ENCODE measurements around the gene CXCL1.
A peak's percentile ranks its signal among the peaks of the same experiment; 100 is the strongest.

CXCL1 gene

GRCh38 chr4:73852771-73853170 is 16.4 kb upstream of the CXCL1 start:
- no peak for DNase-seq

- DNase-seq, result no peak
Measured at GRCh38 chr4:73853246-73853704, 15.9 kb upstream of the CXCL1 start, which contains the start of gene PF4V1. Gene PF4V1 (plus strand): TSS chr4:73853296. CDS start chr4:73853363, 67 bp downstream.

GRCh38 chr4:73853718-73854473 is 15.3 kb upstream of the CXCL1 start:
- no peak for DNase-seq

GRCh38 chr4:73855406-73855805 is 13.8 kb upstream of the CXCL1 start:
- no peak for DNase-seq

GRCh38 chr4:73856518-73856917 is 12.7 kb upstream of the CXCL1 start:
- DNase-seq, result no peak

- DNase-seq, result peak; percentile 43
Measured at GRCh38 chr4:73859614-73860088, 9.5 kb upstream of the CXCL1 start.

GRCh38 chr4:73860181-73860580 is 9.0 kb upstream of the CXCL1 start:
- DNase-seq, result no peak

- DNase-seq, result no peak
Measured at GRCh38 chr4:73860917-73861316, 8.3 kb upstream of the CXCL1 start.

GRCh38 chr4:73862322-73862721 is 6.9 kb upstream of the CXCL1 start:
- no peak for DNase-seq

GRCh38 chr4:73864365-73864764 is 4.8 kb upstream of the CXCL1 start:
- DNase-seq, result peak; percentile 55

GRCh38 chr4:73864961-73865360 is 4.2 kb upstream of the CXCL1 start:
- no peak for DNase-seq

GRCh38 chr4:73865431-73866096 is 3.6 kb upstream of the CXCL1 start:
- DNase-seq, result no peak

- no peak for DNase-seq
Measured at GRCh38 chr4:73866246-73866645, 2.9 kb upstream of the CXCL1 start.

GRCh38 chr4:73867783-73868182 is 1.4 kb upstream of the CXCL1 start:
- DNase-seq, result peak; percentile 24

- peak; percentile 38 for DNase-seq
Measured at GRCh38 chr4:73868206-73869129, 725 bp upstream of the CXCL1 start.

- DNase-seq, result no peak
Measured at GRCh38 chr4:73870260-73870659, 1.1 kb downstream of the CXCL1 start.

- DNase-seq, result no peak
Measured at GRCh38 chr4:73870768-73871167, 1.6 kb downstream of the CXCL1 start.

- no peak for DNase-seq
Measured at GRCh38 chr4:73871511-73872310, 2.5 kb downstream of the CXCL1 start.

GRCh38 chr4:73872316-73873108 is 3.3 kb downstream of the CXCL1 start:
- DNase-seq, result peak; percentile 66

GRCh38 chr4:73874386-73874785 is 5.2 kb downstream of the CXCL1 start:
- no peak for DNase-seq

GRCh38 chr4:73875401-73875800 is 6.2 kb downstream of the CXCL1 start:
- no peak for DNase-seq
